Measurements from ENCODE around the gene TRIOBP.

TRIOBP gene

GRCh38 chr22:37660709-37661045 lies 36.2 kb upstream of the TRIOBP start:
- H3K27ac ChIP-seq (ENCODE audit: extremely low read depth, low read depth, low read length) = peak overlapping the region; percentile 40
- POLR2A ChIA-PET = interaction anchor here (0.6 to 6.5 kb wide), 10 partner anchors 11 to 108 kb away, joined by 4 to 85 read pairs (median 8); partner anchors contain the start of genes GGA1, LGALS1, NOL12 and SH3BP1
- peaks cover 3 to 19% of the 10 kb centered on the region in 2 experiments; a peak in 2 of 3 replicates for H3K36me3 ChIP-seq (ENCODE audit: control insufficient read depth in 2 of 2, insufficient read depth in 1 of 2, low read length in 2 of 2)
- peaks cover 12% of the 10 kb centered on the region for H3K4me1 ChIP-seq (ENCODE audit: control insufficient read depth, insufficient read depth, low read length)
- CTCF ChIA-PET = interaction anchor here (0.6 to 7.0 kb wide), 10 partner anchors 11 to 112 kb away, joined by 3 to 138 read pairs (median 8); partner anchors contain the start of gene LGALS1
- H3K4me3 ChIP-seq (ENCODE audit: low read depth, low read length) = peak overlapping the region; percentile 8
- no peaks in the 10 kb centered on the region for H3K9me3 ChIP-seq (ENCODE audit: control insufficient read depth, insufficient read depth, low read depth, low read length)
- TF ChIP-seq OVOL3 (tag by site-specific recombination; IDR thresholded peaks at IDR 0.05) (no peak), SETDB1 (IDR thresholded peaks at IDR 0.05; ENCODE audit: insufficient read length, low read length) (no peak), ZNF26 (tag by site-specific recombination; IDR thresholded peaks at IDR 0.05) (no peak), ZNF660 (tag by site-specific recombination; IDR thresholded peaks at IDR 0.05) (no peak), IKZF3 (tag by site-specific recombination; IDR thresholded peaks at IDR 0.05) (no peak), BCL11A (tag by site-specific recombination; IDR thresholded peaks at IDR 0.05; ENCODE audit: low read depth) (no peak), ZNF600 (tag by site-specific recombination; IDR thresholded peaks at IDR 0.05) (peak; percentile 70), KLF17 (tag by site-specific recombination; IDR thresholded peaks at IDR 0.05) (no peak), KLF7 (tag by site-specific recombination; IDR thresholded peaks at IDR 0.05; ENCODE audit: borderline replicate concordance) (no peak), ZNF843 (tag by site-specific recombination; IDR thresholded peaks at IDR 0.05) (no peak), ZFP41 (tag by site-specific recombination; IDR thresholded peaks at IDR 0.05; ENCODE audit: borderline replicate concordance) (no peak), ZNF768 (tag by site-specific recombination; IDR thresholded peaks at IDR 0.05) (peak; percentile 56; the same call in 1 of the 2 replicates), PRDM4 (tag by site-specific recombination; IDR thresholded peaks at IDR 0.05) (0 out of 2 replicates have a peak, but pooled peaks have one; percentile 20), ZNF354C (tag by site-specific recombination; IDR thresholded peaks at IDR 0.05; ENCODE audit: borderline replicate concordance, low read depth) (no peak), CTCF (tag by site-specific recombination; IDR thresholded peaks at IDR 0.05) (no peak), ZFP3 (tag by site-specific recombination; IDR thresholded peaks at IDR 0.05; ENCODE audit: low read depth) (peak; percentile 39; the same call in 1 of the 2 replicates), ZNF114 (tag by site-specific recombination; IDR thresholded peaks at IDR 0.05) (no peak), ZNF350 (tag by site-specific recombination; IDR thresholded peaks at IDR 0.05) (no peak), ZNF701 (tag by site-specific recombination; IDR thresholded peaks at IDR 0.05) (no peak), ZNF580 (tag by site-specific recombination; IDR thresholded peaks at IDR 0.05) (peak; percentile 79), PATZ1 (tag by site-specific recombination; IDR thresholded peaks at IDR 0.05) (no peak), YY2 (tag by site-specific recombination; IDR thresholded peaks at IDR 0.05) (no peak), ZBTB8A (tag by site-specific recombination; IDR thresholded peaks at IDR 0.05) (0 out of 2 replicates have a peak, but pooled peaks have one; percentile 10), ZNF623 (tag by site-specific recombination; IDR thresholded peaks at IDR 0.05) (no peak), HOXA7 (CRISPR knock-in tag; IDR thresholded peaks at IDR 0.05; ENCODE audit: borderline replicate concordance) (no peak), ZSCAN23 (tag by site-specific recombination; IDR thresholded peaks at IDR 0.05) (no peak), ZNF513 (tag by site-specific recombination; IDR thresholded peaks at IDR 0.05) (no peak), ZNF561 (tag by site-specific recombination; IDR thresholded peaks at IDR 0.05; ENCODE audit: borderline replicate concordance) (no peak), ZNF341 (tag by site-specific recombination; IDR thresholded peaks at IDR 0.05; ENCODE audit: low read depth) (no peak)

Measured in HEK293 (cell line).